HG03175 (cell line): Measurements from ENCODE around the gene SMCP.

ENCODE experiments used
- ATAC-seq: cut with Tn5 transposase; IDR thresholded peaks from one replicate; pipeline ENCODE4 v1.9.1; 2021; ENCODE audit warnings: mild to moderate bottlenecking, moderate library complexity; ENCODE audit not compliant: unreplicated experiment

SMCP gene

DNA sequence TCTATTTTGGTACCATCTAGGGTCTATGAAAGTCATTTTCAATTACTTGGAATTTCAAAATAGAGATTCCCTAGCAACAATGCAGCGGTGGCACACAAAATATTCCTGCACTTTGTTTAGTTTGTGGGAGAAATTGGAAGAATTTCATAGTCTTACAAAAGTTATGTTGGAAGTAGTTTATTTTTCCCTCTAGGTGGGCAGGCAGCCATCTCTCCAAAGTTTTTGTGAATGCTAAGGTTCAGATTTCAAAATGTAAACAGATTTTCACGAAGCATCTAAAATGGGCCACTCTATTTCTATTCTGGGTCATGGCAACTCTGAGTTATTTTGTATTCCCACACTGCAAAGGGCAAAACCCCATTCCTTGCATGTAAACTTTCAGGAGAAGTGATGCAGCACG is 8.0 kb downstream of the SMCP start:
- ATAC-seq = no peak

DNA sequence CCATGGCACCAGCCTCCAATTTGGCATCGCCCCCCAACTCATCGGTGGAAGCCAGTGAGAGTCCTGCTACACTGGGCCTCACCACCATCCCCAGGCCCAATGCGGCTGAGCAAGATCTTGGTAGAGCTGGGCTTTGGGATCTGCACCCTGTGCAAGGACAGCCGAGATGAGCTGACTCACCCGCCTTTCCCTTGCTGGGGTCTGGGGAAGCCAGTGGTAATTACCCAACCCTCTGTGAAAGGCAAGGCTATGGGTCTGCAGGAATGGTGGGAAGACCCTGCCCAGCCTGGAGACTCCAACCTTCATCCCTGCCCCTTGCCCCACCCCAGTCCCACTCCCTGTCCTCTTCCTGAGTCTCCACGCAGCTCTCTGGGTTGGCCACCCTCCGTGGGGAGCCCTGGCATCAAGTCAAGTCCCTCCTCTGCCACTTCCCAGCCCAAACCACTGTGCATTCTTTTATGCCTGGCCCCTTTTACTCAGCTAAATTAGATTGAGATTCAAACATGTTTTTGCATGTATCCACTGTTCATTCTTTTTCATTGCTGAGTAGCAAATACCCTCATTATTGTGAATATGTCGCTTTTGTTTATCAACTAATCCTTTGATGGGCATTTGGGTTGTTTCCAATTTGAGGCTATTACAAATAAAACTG is 8.8 kb downstream of the SMCP start:
- ATAC-seq = no peak

GRCh38 chr1:152888126-152888525 is 10.0 kb downstream of the SMCP start:
- ATAC-seq = no peak

DNA sequence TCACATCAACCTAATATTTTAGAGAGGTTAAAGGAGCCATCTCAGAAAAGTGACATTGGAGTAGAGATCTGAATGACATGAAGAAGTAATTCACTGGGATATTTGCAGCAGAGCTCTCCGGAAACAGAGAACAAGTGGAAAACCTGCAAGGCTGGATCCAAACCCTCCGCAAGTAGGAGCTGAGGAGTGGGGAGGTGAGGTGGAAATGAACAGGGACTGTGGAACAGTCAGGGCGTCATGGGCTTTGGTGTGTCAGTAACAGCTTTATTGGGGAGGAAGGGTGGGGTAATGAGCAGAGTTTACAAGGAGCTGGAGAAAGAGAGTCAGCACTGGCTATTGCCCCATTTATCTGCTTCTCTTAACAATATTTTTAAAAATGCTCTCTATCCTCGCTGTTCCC is 20.9 kb downstream of the SMCP start:
- ATAC-seq = no peak

GRCh38 chr1:152899883-152900282 is 21.8 kb downstream of the SMCP start:
- ATAC-seq = no peak

DNA sequence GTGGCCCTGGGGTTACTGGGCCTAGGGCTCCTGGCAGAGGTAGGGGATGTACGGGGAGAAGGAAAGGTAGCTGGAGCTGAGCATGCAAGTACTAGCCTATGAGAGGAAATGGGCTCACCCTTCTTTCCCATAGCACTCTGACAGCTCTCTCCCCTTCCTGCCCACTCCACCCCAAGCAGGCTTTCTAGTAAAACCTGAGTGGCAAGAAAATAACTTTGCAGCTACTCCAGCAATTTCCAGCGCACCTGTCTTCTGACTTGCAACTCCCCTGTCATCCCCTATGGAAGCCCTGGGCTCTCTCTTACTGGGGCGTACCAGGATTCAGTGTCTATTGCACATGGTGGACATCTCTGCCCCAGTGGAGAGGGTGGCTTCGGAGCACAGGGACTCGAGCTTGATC is 23.5 kb downstream of the SMCP start:
- ATAC-seq = no peak

DNA sequence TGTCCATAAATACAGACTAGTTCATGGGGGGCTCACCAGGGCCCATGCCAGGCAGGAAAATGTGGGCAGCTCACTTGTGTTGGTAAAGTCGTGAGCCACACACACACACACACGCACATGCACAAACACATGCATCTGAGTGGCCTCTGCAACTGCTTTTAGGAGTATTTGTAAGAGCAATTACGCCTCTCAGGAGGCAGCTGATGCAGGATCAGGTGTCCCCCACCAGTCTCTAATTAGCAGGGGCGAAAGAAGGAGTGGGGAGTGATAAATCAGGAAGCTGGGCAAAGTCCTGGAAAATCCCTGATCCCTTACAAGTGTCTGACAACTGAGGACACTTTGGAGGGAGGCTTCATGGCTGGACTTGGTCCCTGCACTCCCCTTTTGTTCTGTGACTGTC is 24.5 kb downstream of the SMCP start:
- no peak for ATAC-seq

DNA sequence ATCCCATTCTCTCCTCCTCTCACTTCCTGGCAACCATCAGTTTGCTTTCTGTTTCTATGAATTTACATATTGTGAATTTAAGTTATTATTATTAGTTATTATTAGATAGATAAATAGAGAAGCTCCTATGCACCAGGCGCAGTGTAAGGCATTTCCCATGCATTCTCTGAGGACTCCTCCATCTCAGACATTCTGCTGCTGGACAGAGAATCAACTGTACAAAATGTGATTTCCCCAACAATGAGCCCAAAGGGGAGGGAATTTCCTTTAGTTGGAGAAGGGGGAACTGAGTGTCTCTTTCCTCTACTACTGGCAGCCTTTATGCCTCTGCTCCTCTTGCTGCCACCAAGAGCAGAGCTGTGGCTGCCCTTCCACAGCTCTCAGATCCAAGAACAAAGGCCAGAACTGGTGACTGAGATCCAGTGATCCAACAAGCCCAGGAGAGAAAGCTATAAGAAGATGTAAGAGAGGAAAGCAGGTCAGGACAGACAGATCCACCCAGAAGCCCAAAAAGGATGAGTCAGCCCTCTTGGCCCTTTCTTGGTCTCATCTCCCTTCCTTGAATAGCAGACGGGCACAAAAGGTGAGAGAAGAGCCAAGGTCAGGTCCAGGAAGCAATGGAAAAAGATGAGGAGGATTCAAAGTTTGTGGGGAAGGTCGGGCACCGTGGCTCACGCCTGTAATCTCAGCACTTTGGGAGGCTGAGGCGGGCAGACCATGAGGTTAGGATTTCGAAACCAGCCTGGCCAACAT is 26.7 kb downstream of the SMCP start:
- ATAC-seq = no peak

DNA sequence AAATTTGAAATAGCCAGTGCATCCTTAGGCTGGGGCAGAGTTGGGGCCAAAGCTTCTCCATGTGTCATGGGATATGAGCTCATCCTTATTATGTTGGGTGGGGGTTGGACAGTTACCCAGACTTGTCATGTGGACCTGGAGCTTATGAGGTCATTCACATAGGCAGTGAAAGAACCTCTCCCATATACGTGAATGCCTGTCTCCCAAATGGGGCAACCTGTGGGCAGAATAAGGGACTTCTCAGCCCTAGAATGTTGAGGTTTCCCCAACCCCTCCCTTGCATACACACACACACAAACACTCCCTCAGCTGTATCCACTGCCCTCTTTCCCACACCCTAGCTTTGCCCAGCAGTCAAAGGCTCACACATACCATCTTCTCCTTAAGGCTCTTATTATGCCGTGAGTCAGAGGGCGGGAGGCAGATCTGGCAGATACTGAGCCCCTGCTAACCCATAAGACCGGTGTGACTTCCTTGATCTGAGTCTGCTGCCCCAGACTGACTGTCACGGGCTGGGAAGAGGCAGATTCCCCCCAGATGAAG is 28.0 kb downstream of the SMCP start:
- ATAC-seq = no peak

GRCh38 chr1:152907686-152908601 is 29.8 kb downstream of the SMCP start, which contains the start of gene IVL:
Gene IVL (plus strand): TSS chr1:152908546. CDS start chr1:152909798, 1,252 bp downstream.
- ATAC-seq = peak; percentile 39

DNA sequence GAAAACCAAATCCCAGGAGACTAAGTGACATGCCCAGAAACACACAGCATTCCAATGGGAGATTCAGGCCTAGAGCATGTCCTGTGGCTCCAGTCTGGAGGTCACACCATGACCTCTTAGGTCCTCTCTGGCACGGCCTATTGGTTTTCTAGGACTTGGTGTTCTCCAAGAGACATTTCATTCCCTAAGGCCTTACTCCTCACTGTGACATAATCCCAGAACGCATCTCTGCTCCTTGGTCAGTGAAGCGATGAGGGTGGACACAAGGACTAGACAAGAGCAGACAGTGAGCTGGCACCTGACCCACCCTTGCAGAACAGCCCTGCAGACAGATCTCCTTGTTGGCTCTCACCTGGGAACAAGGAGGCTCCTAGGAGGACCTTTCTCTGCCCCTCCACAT is 31.1 kb downstream of the SMCP start:
- no peak for ATAC-seq

DNA sequence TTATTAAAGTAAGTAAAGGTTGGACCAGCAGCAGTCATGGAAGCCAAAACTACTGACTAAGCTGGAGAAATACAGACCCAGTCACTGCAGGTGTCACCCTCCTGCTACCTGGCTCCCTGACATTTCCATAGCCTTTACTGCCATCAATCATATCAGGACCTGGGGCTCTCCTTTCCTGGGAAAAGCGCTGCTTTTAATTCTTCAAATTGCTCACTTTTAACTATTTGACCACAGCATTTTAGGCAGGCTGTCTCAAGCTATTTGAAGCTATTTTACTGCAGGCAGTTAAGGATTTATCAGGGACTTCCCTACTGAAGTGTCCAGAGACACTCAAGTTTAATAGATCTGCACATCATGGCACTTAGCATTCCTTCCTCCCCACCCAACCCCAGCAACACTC is 34.3 kb downstream of the SMCP start:
- no peak for ATAC-seq

DNA sequence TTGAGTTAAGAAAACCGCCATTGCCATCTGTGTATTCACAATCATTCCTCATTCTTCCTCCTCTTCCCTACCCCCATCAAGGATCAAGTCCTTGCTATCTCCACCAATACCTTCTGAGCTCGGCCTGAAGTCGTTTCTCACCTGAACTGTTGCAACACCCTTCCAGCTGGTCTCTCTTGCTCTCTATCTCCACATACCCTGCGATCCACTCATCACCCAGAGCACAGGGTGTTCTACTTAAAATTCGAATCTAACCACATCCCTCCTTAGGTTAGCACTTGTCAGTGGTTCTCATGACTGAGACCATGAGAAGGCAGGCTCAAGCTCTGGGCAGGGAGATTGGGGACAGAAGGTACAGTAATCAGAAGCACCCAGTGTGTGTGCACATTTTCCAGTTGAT is 34.8 kb downstream of the SMCP start:
- ATAC-seq = no peak

- no peak for ATAC-seq
These were observed 39.7 kb downstream of the SMCP start for GRCh38 chr1:152917794-152918193.

- ATAC-seq = no peak
These were observed 40.9 kb downstream of the SMCP start for GRCh38 chr1:152919071-152919470.

GRCh38 chr1:152924191-152924590 is 46.1 kb downstream of the SMCP start:
- no peak for ATAC-seq

- no peak for ATAC-seq
These were observed 48.0 kb downstream of the SMCP start for GRCh38 chr1:152926091-152926490.

DNA sequence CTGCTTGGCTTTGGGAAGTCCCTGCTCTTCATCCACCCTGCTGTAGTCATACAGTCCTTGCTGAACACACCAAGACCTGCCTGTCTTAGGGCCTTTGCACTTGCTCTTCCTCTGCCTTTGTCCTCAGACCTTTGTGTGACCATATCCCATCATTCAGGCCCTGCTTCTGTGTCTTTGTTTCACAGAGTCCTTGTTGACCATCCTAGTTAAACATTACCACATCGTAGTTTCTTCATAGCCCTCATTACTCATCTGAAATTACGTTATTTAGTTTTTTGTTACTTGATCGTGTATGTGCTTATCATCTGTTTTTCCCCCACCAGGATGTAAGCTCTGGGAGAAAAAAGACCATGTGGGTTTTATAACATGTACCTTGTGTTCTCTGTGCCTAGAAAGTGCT is 50.5 kb downstream of the SMCP start:
- ATAC-seq = no peak

GRCh38 chr1:152932170-152932811 is 54.2 kb downstream of the SMCP start:
- no peak for ATAC-seq

DNA sequence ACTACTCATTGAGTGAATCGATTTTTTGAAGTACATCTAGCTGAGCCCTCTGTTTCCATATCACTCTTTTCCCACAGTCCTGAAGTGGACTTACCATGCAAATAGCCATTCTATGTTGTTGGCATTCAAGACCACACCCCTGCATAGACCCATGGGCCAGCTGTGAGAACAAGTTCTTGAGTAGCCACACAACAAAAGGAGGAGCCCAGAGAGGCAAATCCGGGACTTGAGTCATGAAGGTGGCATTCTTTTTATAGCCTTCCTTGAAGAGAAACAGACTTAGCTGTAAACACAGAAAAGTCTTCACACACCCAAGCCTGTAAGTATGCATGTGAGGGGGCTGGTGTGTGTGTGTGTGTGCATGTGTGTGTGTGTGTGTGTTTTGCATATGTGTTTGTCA is 55.1 kb downstream of the SMCP start:
- no peak for ATAC-seq
